HepG2 (cell line): Measurements from ENCODE around the gene SYP. TPM values are rescaled to one million over a fixed set of nuclear protein-coding genes. Genes with fewer than 3 reads are reported as not detected.

ENCODE experiments used
- AHDC1 ChIP-seq: sonication (generic); formaldehyde crosslinking; IDR thresholded peaks from 2 replicates; pipeline ENCODE4 v1.5.1; 2020; ENCODE audit warnings: mild to moderate bottlenecking, missing genetic modification reagents, borderline replicate concordance
- CC2D1A ChIP-seq: sonication (generic); formaldehyde crosslinking; IDR thresholded peaks from 2 replicates; pipeline ENCODE4 v1.8.1; 2023; ENCODE audit warnings: mild to moderate bottlenecking, missing genetic modification reagents
- FOSL1 ChIP-seq: sonication (generic); formaldehyde crosslinking; IDR thresholded peaks from 2 replicates; pipeline ENCODE4 v1.9.0; 2021; ENCODE audit warnings: missing genetic modification reagents, borderline replicate concordance
- FOXC1 ChIP-seq: sonication (generic); formaldehyde crosslinking; IDR thresholded peaks from 2 replicates; pipeline ENCODE4 v1.8.0; 2022; ENCODE audit warnings: mild to moderate bottlenecking, missing genetic modification reagents, borderline replicate concordance
- HNF1B ChIP-seq: sonication (generic); formaldehyde crosslinking; IDR thresholded peaks from 2 replicates; pipeline ENCODE4 v1.5.1; 2020; ENCODE audit warnings: mild to moderate bottlenecking, moderate library complexity, missing genetic modification reagents
- RNF219 ChIP-seq: sonication (generic); formaldehyde crosslinking; IDR thresholded peaks from 2 replicates; pipeline ENCODE4 v1.5.0; 2020; ENCODE audit warnings: mild to moderate bottlenecking, missing genetic modification reagents
- YY1 ChIP-seq: IDR thresholded peaks from 2 replicates; pipeline ENCODE4 v1.6.1; 2011; ENCODE audit warnings: low read length, low read depth, moderate library complexity, mild to moderate bottlenecking; ENCODE audit not compliant: insufficient read depth, insufficient replicate concordance
- ZNF747 ChIP-seq: sonication (generic); formaldehyde crosslinking; IDR thresholded peaks from 2 replicates; pipeline ENCODE4 v1.8.1; 2023; ENCODE audit warnings: missing genetic modification reagents, mild to moderate bottlenecking, borderline replicate concordance
- polyA plus RNA-seq, 8 experiments: library from polyadenylated mRNA; depleted of rRNA in 3 of 8; stranded (reverse) in 7 of 8; unstranded in 1 of 8; fragments of >200 nt; fragmentation: Illumina TruSeq in 4 of 8; extraction: Trizol in 4 of 8; gene quantifications; 2 replicates each; pipeline versions ENCODE4 v1.2.1 to v1.2.3, GENCODE V29; 2011 to 2016; ENCODE audit warnings: low read depth in 4 of 8, missing spikeins in 1 of 8, mixed read lengths in 1 of 8; ENCODE audit not compliant: insufficient read depth in 1 of 8
- total RNA-seq, 5 experiments: library from RNA; depleted of rRNA; stranded (reverse); fragments of >200 nt; fragmentation: Illumina TruSeq; extraction: Trizol; gene quantifications; 2 replicates each; pipeline ENCODE4 v1.2.3, GENCODE V29; 2016; ENCODE audit warnings: low read depth in 1 of 5

SYP gene
- total and polyA plus RNA-seq, 2 of the 13 experiments (the other 11 are each of a cell fraction or from before 2014, with no cell fraction given) = 2.0 to 2.5 TPM

- TF ChIP-seq AHDC1 (CRISPR knock-in tag) = no peak
- TF ChIP-seq FOSL1 (CRISPR knock-in tag) = no peak
- TF ChIP-seq CC2D1A = no peak
- TF ChIP-seq ZNF747 (CRISPR knock-in tag) = no peak
- peak; percentile 57 for TF ChIP-seq HNF1B
- TF ChIP-seq RNF219 = no peak
- TF ChIP-seq FOXC1 = no peak
- TF ChIP-seq YY1 = peak; percentile 60
Observed at GRCh38 chrX:49186125-49187027, 13.6 kb downstream of the SYP start, which contains the start of gene PRICKLE3 (continued).
